ENCODE data around the gene GDI2. TPM values are rescaled to one million over a fixed set of nuclear protein-coding genes. Genes with fewer than 3 reads are reported as not detected.
"Not testable (repeated sequence)": the region's sequence is repeated elsewhere in the genome, so short reads cannot be mapped to it uniquely, and the experiment has no call there.

The GDI2 gene
- total RNA-seq, 2 donors from 2014 or later: 243 to 266 TPM

- no peaks in the 10 kb centered on the region for H3K9me3 ChIP-seq
- H3K4me1 ChIP-seq: no peaks in the 10 kb centered on the region
These were observed 218 bp downstream of the GDI2 start for GRCh38 chr10:5813091-5813340.

DNA sequence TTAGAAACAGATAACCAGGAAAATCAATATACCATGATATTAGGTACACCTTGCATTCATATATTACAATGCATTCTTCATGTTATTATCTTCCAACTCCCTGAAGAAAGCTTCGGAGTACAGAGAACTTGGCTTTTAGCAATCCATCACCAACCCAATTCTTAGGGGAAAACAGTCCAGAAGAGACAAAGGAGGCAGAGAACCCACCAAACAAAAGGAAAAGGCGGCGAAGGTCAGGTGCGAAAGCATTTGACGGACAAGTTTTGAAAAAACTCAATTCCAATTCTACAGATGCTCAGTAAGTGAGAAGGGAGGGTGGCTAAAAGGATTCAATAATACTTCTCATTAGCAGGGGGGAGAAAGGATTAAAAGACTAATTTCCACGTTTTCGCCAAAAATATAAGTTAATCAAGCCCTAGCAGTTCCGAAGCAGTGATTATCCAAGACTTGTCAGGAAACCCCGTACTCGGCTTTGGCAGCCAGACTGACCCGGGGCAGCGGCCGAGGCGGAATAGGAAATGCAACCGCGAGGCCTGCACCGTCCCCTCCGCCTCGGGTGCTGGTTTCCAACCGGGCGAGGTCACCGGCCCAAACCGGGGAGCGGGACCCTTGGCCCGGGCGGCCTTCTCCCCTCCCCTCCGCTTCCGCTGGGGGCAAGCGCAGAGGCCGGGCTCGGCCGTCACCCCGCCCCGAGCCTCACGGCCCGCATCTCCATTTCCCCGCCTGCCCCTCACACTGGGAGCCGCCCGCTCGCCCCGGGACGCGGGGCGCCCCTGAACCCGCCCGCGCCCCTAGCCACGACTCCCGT is 747 bp downstream of the GDI2 start:
- intact Hi-C loops (cut with DNase I): loop anchor here (10.0 kb wide), 1 partner anchor 62 kb away; no protein-coding TSS in a partner anchor
- no peaks in the 10 kb centered on the region for H3K4me1 ChIP-seq

More at GRCh38 chr10:5813091-5813340, 218 bp downstream of the GDI2 start:
- no peak for DNase-seq
- H3K36me3 ChIP-seq: no peaks in the 10 kb centered on the region
- TF ChIP-seq, protein P1, sequence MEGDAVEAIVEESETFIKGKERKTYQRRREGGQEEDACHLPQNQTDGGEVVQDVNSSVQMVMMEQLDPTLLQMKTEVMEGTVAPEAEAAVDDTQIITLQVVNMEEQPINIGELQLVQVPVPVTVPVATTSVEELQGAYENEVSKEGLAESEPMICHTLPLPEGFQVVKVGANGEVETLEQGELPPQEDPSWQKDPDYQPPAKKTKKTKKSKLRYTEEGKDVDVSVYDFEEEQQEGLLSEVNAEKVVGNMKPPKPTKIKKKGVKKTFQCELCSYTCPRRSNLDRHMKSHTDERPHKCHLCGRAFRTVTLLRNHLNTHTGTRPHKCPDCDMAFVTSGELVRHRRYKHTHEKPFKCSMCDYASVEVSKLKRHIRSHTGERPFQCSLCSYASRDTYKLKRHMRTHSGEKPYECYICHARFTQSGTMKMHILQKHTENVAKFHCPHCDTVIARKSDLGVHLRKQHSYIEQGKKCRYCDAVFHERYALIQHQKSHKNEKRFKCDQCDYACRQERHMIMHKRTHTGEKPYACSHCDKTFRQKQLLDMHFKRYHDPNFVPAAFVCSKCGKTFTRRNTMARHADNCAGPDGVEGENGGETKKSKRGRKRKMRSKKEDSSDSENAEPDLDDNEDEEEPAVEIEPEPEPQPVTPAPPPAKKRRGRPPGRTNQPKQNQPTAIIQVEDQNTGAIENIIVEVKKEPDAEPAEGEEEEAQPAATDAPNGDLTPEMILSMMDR (IDR thresholded peaks at IDR 0.05): no peak
- intact Hi-C loops (cut with DNase I): loop anchor here (10.0 kb wide), 1 partner anchor 62 kb away; no protein-coding TSS in a partner anchor
- peak overlapping the region; percentile 85 to 100 for H3K9ac ChIP-seq (ENCODE audit: low read depth in 2 of 2, low read length in 2 of 2)
- peak overlapping the region; percentile 78 for H3K4me3 ChIP-seq
- peak overlapping the region; percentile 98 for H3K27ac ChIP-seq
- no peaks in the 10 kb centered on the region for H3K27me3 ChIP-seq

DNA sequence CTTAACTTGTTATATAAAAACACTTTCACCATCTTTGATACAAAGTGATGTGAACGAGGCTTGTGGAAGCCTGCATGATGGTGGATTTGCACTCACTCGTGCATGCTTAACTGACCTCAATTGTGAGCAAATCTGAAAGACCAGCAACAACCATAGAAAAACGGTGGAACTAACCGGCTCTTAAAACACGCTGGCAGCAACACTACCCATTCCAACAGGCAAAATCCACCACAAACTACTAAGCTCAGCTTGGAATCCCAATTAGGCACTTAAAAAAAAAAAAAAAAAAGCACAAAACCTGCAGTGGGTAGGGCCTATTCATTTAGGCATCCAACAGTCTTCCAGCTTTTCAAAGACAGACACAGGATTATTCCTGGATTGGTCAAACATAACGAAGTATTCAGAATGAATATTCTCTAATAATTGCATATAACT is 1.8 kb downstream of the GDI2 start:
- no peaks in the 10 kb centered on the region for H3K36me3 ChIP-seq
- H3K4me3 ChIP-seq: peak overlapping the region; percentile 78
- H3K27me3 ChIP-seq: no peaks in the 10 kb centered on the region
- DNase-seq: peak; percentile 20
- intact Hi-C loops (cut with DNase I): loop anchor here (10.0 kb wide), 1 partner anchor 63 kb away; no protein-coding TSS in a partner anchor
- H3K9ac ChIP-seq (ENCODE audit: low read depth in 2 of 2, low read length in 2 of 2): peak overlapping the region in 1 of 2 donors; percentile 85
- TF ChIP-seq, protein P1 (IDR thresholded peaks at IDR 0.05): no peak
- no peaks in the 10 kb centered on the region for H3K9me3 ChIP-seq
- H3K4me1 ChIP-seq: no peaks in the 10 kb centered on the region
- H3K27ac ChIP-seq: no peak overlapping the region

More for the DNA sequence above, 747 bp downstream of the GDI2 start:
- TF ChIP-seq, protein P1 (IDR thresholded peaks at IDR 0.05): no peak
- Histone ChIP-seq H3K36me3 (no peaks in the 10 kb centered on the region), H3K27me3 (no peaks in the 10 kb centered on the region), H3K9me3 (no peaks in the 10 kb centered on the region), H3K4me3 (peak overlapping the region; percentile 78), H3K27ac (peak overlapping the region; percentile 98), H3K9ac (ENCODE audit: low read depth in 2 of 2, low read length in 2 of 2) (peak overlapping the region; percentile 85 to 100)
- DNase-seq: peak; percentile 52

GRCh38 chr10:5810225-5810624 is 3.0 kb downstream of the GDI2 start:
- Histone ChIP-seq H3K4me1 (no peaks in the 10 kb centered on the region), H3K9ac (ENCODE audit: low read depth in 2 of 2, low read length in 2 of 2) (peak overlapping the region in 1 of 2 donors; percentile 56), H3K27ac (no peak overlapping the region), H3K4me3 (no peak overlapping the region), H3K36me3 (no peaks in the 10 kb centered on the region), H3K9me3 (no peaks in the 10 kb centered on the region), H3K27me3 (no peaks in the 10 kb centered on the region)
- intact Hi-C loops (cut with DNase I): loop anchor here (10.0 kb wide), 1 partner anchor 65 kb away; no protein-coding TSS in a partner anchor
- TF ChIP-seq, protein P1 (IDR thresholded peaks at IDR 0.05): no peak
- no peak for DNase-seq

GRCh38 chr10:5809527-5810154 is 3.6 kb downstream of the GDI2 start:
- Histone ChIP-seq H3K27me3 (no peaks in the 10 kb centered on the region), H3K27ac (peak overlapping the region; percentile 2), H3K9me3 (no peaks in the 10 kb centered on the region), H3K9ac (ENCODE audit: low read depth in 2 of 2, low read length in 2 of 2) (peak overlapping the region in 1 of 2 donors; percentile 56), H3K4me3 (no peak overlapping the region), H3K36me3 (no peaks in the 10 kb centered on the region), H3K4me1 (no peaks in the 10 kb centered on the region)
- intact Hi-C loops (cut with DNase I): loop anchor here (10.0 kb wide), 1 partner anchor 65 kb away; no protein-coding TSS in a partner anchor
- TF ChIP-seq, protein P1 (IDR thresholded peaks at IDR 0.05): no peak
- no peak for DNase-seq

GRCh38 chr10:5808783-5809392 is 4.3 kb downstream of the GDI2 start:
- intact Hi-C loops (cut with DNase I); H3K4me1 ChIP-seq; H3K27me3 ChIP-seq; DNase-seq; H3K36me3 ChIP-seq; H3K9me3 ChIP-seq; H3K9ac ChIP-seq (ENCODE audit: low read depth in 2 of 2, low read length in 2 of 2); H3K4me3 ChIP-seq: not testable (repeated sequence)
- H3K27ac ChIP-seq: peak overlapping the region; percentile 2
